Left ventricle myocardium inferior (tissue), 1 donor: ENCODE data around the gene CDS2. TPM values are rescaled to one million over a fixed set of nuclear protein-coding genes. Genes with fewer than 3 reads are reported as not detected.

Source experiments
- DNase-seq: peaks from one replicate; pipeline ENCODE4 v3.0.0-alpha.2; 2020
- H3K27ac ChIP-seq: fragments of 200-600 bp; replicated peaks from 2 replicates; pipeline ENCODE4 v1.8.0; 2021
- H3K27me3 ChIP-seq: fragments of 200-600 bp; 2 replicates; pipeline ENCODE4 v1.8.0; 2021; ENCODE audit warnings: low read depth
- H3K36me3 ChIP-seq: fragments of 200-600 bp; 2 replicates; pipeline ENCODE4 v1.8.0; 2021
- H3K4me1 ChIP-seq: fragments of 200-600 bp; 2 replicates; pipeline ENCODE4 v1.8.0; 2021
- H3K4me3 ChIP-seq: fragments of 200-600 bp; 2 replicates; pipeline ENCODE4 v1.8.0; 2021; ENCODE audit warnings: mild to moderate bottlenecking, moderate library complexity
- H3K9me3 ChIP-seq: fragments of 200-600 bp; replicated peaks from 2 replicates; pipeline ENCODE4 v1.8.0; 2021
- intact Hi-C: fragments of 100-400 bp; cut with micrococcal nuclease; formaldehyde crosslinking; loops from one replicate; pipeline ENCODE4 v1.11.0; 2022
- total RNA-seq: library from RNA; stranded (reverse); fragmentation: NEBNext Ultra II Directional; extraction: Animal tissue kit (Norgen Biotek cat#: 25700); gene quantifications from one replicate; pipeline ENCODE4 v1.2.1, GENCODE V29; 2021
- TF ChIP-seq, protein P1 (sequence below): fragments of 200-600 bp; IDR thresholded peaks from 2 replicates; pipeline ENCODE4 v1.8.0; 2021; ENCODE audit warnings: antibody characterized with exemption, mild to moderate bottlenecking, borderline replicate concordance
- donor health status: DM: no; HTN: yes; CAD: no; lungs with severe emphysema.

Gene CDS2
- total RNA-seq, 1 donor from 2014 or later = 79.0 TPM

DNA sequence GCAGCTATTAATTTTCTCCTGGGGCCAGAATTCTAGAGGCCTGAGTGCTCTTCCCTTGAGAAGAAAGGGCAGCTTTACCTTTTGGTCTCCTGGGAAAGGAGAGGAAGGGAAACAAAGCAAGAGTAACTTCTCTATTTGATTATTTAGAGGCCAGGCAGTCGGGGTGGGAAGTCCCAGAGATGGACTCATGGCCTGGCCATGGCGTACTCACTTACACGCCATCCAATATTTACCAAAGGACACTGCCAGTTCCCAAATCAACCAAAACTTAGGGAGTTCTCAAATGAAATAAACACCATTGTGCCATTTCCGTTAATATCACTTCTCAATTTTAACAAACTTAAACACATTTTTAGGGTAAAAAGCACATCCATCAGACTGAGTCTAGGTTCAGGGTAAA is 76.6 kb downstream of the CDS2 start:
- Histone ChIP-seq H3K27me3 (no peaks in the 10 kb centered on the region), H3K4me3 (no peak overlapping the region), H3K27ac (peak overlapping the region; percentile 59), H3K36me3 (peaks cover 9% of the 10 kb centered on the region), H3K9me3 (no peaks in the 10 kb centered on the region), H3K4me1 (peaks cover 37% of the 10 kb centered on the region)
- TF ChIP-seq, protein P1, sequence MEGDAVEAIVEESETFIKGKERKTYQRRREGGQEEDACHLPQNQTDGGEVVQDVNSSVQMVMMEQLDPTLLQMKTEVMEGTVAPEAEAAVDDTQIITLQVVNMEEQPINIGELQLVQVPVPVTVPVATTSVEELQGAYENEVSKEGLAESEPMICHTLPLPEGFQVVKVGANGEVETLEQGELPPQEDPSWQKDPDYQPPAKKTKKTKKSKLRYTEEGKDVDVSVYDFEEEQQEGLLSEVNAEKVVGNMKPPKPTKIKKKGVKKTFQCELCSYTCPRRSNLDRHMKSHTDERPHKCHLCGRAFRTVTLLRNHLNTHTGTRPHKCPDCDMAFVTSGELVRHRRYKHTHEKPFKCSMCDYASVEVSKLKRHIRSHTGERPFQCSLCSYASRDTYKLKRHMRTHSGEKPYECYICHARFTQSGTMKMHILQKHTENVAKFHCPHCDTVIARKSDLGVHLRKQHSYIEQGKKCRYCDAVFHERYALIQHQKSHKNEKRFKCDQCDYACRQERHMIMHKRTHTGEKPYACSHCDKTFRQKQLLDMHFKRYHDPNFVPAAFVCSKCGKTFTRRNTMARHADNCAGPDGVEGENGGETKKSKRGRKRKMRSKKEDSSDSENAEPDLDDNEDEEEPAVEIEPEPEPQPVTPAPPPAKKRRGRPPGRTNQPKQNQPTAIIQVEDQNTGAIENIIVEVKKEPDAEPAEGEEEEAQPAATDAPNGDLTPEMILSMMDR = no peak
- no peak for DNase-seq
- intact Hi-C loops = no loop called here

DNA sequence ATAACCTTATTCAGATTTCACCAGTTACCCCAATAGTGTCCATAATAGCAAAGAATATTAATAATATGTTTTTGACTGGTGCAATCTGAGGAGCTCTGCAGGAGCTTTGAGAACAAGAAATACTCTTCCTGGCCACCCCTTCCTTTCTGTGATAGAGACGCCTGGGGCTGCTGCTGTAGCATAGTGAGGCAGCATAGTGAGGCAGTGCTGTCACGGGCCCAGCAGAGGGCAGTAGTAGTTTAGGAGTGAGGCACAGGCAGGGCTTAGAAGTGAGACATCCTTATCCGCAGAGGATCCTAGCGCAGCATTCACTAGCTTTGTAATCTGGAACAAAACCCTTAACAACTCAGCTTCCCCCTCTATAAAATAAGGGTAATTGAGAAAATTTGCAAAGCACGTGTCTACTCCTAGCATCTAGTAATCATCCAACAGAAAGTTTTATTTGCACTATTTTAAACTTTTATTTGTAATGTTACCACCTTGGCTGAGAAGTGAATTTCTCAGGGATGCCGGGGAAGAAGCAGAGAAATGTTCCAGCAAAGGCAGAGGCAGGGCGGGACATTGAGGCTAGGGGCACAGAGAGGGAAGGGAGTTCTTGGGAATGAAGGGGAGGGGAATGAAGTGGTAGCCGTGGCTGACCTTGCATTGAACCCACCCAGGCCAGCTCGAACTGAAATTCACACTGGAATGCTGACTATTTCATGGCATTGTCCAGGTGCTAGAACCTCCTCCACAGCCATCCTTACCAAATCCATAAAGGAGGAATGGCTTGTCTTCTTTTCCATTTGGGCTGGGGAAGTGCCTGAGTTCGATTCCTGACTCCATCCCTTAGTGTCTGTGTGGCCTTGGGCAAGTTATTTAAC is 78.8 kb downstream of the CDS2 start:
- no peaks in the 10 kb centered on the region for H3K27me3 ChIP-seq
- intact Hi-C loops = no loop called here
- DNase-seq = peak; percentile 70
- no peaks in the 10 kb centered on the region for H3K36me3 ChIP-seq
- TF ChIP-seq, protein P1 = peak; percentile 93
- peaks cover 30% of the 10 kb centered on the region for H3K4me1 ChIP-seq
- H3K9me3 ChIP-seq = no peaks in the 10 kb centered on the region
- no peak overlapping the region for H3K4me3 ChIP-seq
- H3K27ac ChIP-seq = no peak overlapping the region

DNA sequence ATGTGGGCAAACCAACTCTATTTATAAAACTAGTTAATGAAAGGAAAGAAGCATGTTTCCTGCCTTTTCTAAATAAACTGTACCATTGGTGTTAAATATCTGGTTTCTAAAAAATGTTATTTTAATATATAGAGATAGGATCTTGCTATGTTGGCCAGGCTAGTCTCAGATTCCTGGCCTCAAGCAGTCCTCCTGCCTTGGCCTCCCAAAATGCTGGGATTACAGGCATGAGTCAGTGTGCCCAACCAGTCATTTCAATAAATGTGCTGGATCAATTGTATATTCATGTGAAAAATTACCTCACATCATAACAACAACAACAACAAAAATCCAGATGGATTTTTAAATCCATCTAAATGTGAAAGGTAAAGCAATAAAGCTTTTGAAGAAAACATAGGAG is 80.3 kb downstream of the CDS2 start:
- Histone ChIP-seq H3K27me3 (no peaks in the 10 kb centered on the region), H3K36me3 (peaks cover 5% of the 10 kb centered on the region), H3K4me1 (peaks cover 29% of the 10 kb centered on the region), H3K4me3 (no peak overlapping the region), H3K9me3 (no peaks in the 10 kb centered on the region), H3K27ac (no peak overlapping the region)
- TF ChIP-seq, protein P1 = no peak
- no peak for DNase-seq
- intact Hi-C loops = no loop called here

DNA sequence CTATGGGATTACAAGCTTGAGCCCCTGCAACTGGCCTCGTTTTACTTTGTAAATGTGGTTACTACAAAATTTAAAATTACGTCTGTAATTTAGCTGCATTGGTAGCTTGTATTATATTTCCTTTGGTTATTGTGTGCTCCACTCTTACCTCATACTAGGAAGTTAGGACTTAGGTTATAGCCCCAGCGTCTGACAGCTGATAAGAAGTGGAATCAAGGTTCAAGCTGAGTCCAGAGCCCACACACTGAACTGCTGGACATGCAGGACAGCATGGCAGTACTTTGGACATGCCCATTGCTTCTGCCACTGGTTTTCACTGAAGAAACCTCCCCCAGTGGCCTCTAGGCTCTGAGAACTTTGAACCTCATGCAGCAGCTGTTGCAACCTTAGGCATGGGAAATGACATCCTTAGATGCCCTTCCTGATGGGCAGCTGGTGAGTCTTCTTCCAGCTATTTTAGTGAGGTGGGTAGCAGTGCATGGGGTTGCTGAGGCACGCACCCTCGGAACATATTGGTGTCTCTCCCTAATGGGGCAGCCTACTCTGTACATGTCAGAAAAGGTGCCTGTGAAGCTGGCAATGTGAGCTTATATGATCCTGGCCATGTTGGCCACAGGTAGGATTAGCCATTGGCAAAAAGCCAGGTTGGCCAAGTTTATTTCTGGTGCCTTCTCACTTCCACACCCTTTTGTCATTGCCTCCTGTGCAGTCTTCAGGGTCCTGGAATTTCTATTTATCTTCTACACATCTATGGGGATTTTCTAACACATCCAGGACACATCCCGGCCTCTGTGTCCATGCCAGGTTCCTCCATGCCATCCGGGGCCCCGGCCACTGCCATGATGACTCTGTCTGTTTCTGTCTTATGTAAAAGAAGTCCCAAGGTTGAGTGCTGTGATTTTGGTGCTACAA is 85.3 kb downstream of the CDS2 start:
- H3K27ac ChIP-seq = no peak overlapping the region
- peaks cover 30% of the 10 kb centered on the region for H3K4me1 ChIP-seq
- H3K27me3 ChIP-seq = no peaks in the 10 kb centered on the region
- H3K36me3 ChIP-seq = peaks cover 9% of the 10 kb centered on the region
- H3K4me3 ChIP-seq = no peak overlapping the region
- no peaks in the 10 kb centered on the region for H3K9me3 ChIP-seq
- DNase-seq = no peak
- TF ChIP-seq, protein P1 = no peak
- intact Hi-C loops = no loop called here

DNA sequence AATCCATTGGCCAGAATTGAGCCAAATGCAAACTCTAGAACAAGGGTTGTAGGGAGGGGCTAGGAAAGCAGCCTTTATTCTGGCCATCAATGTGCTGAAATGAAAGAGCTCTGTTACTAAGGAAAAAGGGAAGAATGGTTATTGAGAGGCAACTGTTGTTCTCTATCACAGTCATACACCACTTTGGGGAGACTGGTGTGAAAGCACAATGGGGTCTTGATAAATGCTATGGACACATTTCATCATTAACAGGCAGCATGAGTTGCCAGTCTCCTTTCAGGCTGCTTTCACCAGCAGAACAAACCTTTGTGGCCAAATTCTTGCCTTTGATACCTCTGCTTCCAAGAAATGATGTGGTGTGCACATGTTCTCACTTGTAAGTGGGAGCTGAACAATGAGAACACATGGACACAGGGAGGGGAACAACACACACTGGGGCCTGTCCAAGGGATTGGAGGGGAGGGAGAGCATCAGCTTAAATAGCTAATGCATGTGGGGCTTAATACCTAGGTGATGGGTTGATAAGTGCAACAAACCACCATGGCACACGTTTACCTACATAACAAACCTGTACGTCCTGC is 86.2 kb downstream of the CDS2 start:
- Histone ChIP-seq H3K4me1 (peaks cover 31% of the 10 kb centered on the region), H3K27me3 (no peaks in the 10 kb centered on the region), H3K36me3 (peaks cover 9% of the 10 kb centered on the region), H3K4me3 (no peak overlapping the region), H3K27ac (no peak overlapping the region), H3K9me3 (no peaks in the 10 kb centered on the region)
- TF ChIP-seq, protein P1 = no peak
- intact Hi-C loops = no loop called here
- no peak for DNase-seq
